ENCODE results near the gene GAS1.

The GAS1 gene

GRCh38 chr9:86918556-86918955, 28.8 kb downstream of the GAS1 start:
- Histone ChIP-seq H3K27ac (replicated peaks; ENCODE audit: low read length) (no peak overlapping the region), H3K36me3 (replicated peaks in 1 of 2; ENCODE audit: control insufficient read depth in 2 of 2, insufficient read depth in 2 of 2, low read length in 2 of 2) (no peaks in the 10 kb centered on the region), H3K27me3 (ENCODE audit: control insufficient read depth in 3 of 3, insufficient read depth in 3 of 3, low read depth in 1 of 3, low read length in 3 of 3) (no peaks in the 10 kb centered on the region), H3K4me1 (ENCODE audit: control insufficient read depth in 2 of 2, insufficient read depth in 1 of 2, low read depth in 1 of 2, low read length in 2 of 2) (peaks cover 0 to 6% of the 10 kb centered on the region in 2 donors), H4K91ac (ENCODE audit: low read depth, low read length, poor library complexity) (no peak overlapping the region), H3K18ac (ENCODE audit: low read length) (no peak overlapping the region), H3K4ac (ENCODE audit: low read length) (no peak overlapping the region), H3K23ac (ENCODE audit: low read depth, low read length, poor library complexity) (no peak overlapping the region), H3K9me3 (replicated peaks in 1 of 2; ENCODE audit: control insufficient read depth in 2 of 2, insufficient read depth in 1 of 2, low read depth in 1 of 2, low read length in 2 of 2) (no peaks in the 10 kb centered on the region), H3K4me2 (ENCODE audit: insufficient read depth, low read length, poor library complexity, severe bottlenecking) (no peak overlapping the region), H2AK5ac (ENCODE audit: low read depth, low read length) (no peak overlapping the region), H2AFZ (ENCODE audit: low read length) (no peak overlapping the region), H2BK15ac (ENCODE audit: low read length) (no peak overlapping the region), H4K8ac (ENCODE audit: low read depth, low read length) (no peak overlapping the region), H3K79me1 (ENCODE audit: low read depth, low read length) (no peaks in the 10 kb centered on the region), H3K4me3 (ENCODE audit: low read length in 2 of 2) (no peak overlapping the region), H2BK5ac (ENCODE audit: low read length) (no peak overlapping the region), H2BK120ac (ENCODE audit: low read depth, low read length) (no peak overlapping the region), H3K14ac (ENCODE audit: low read length) (no peak overlapping the region), H3K9ac (ENCODE audit: low read depth, low read length, poor library complexity) (no peak overlapping the region), H2BK12ac (ENCODE audit: low read length) (no peak overlapping the region)
- DNase-seq (ENCODE audit: low spot score) = no peak
- no CpG with 5 or more reads among the region's 3 CpGs for WGBS, 2 donors (ENCODE audit: extremely low coverage in 2 of 2, insufficient read length in 2 of 2, insufficient replicate concordance in 1 of 2)

- no peak overlapping the region for H2AFZ ChIP-seq (ENCODE audit: low read length)
- H3K23ac ChIP-seq (ENCODE audit: low read depth, low read length, poor library complexity) = no peak overlapping the region
- H4K8ac ChIP-seq (ENCODE audit: low read depth, low read length) = no peak overlapping the region
- no peak overlapping the region for H2BK120ac ChIP-seq (ENCODE audit: low read depth, low read length)
- H3K9me3 ChIP-seq (replicated peaks in 1 of 2; ENCODE audit: control insufficient read depth in 2 of 2, insufficient read depth in 1 of 2, low read depth in 1 of 2, low read length in 2 of 2) = peaks cover 0 to 6% of the 10 kb centered on the region in 2 donors
- H2BK5ac ChIP-seq (ENCODE audit: low read length) = no peak overlapping the region
- no peak overlapping the region for H3K18ac ChIP-seq (ENCODE audit: low read length)
- no peak overlapping the region for H3K9ac ChIP-seq (ENCODE audit: low read depth, low read length, poor library complexity)
- no peaks in the 10 kb centered on the region for H3K27me3 ChIP-seq (ENCODE audit: control insufficient read depth in 3 of 3, insufficient read depth in 3 of 3, low read depth in 1 of 3, low read length in 3 of 3)
- DNase-seq (ENCODE audit: low spot score) = no peak
- H3K4me3 ChIP-seq (ENCODE audit: low read length in 2 of 2) = no peak overlapping the region
- no peak overlapping the region for H2AK5ac ChIP-seq (ENCODE audit: low read depth, low read length)
- H3K79me1 ChIP-seq (ENCODE audit: low read depth, low read length) = no peaks in the 10 kb centered on the region
- no peak overlapping the region for H2BK15ac ChIP-seq (ENCODE audit: low read length)
- no CpG with 5 or more reads among the region's 3 CpGs for WGBS, 2 donors (ENCODE audit: extremely low coverage in 2 of 2, insufficient read length in 2 of 2, insufficient replicate concordance in 1 of 2)
- no peaks in the 10 kb centered on the region for H3K4me1 ChIP-seq (ENCODE audit: control insufficient read depth in 2 of 2, insufficient read depth in 1 of 2, low read depth in 1 of 2, low read length in 2 of 2)
- no peak overlapping the region for H3K27ac ChIP-seq (replicated peaks; ENCODE audit: low read length)
- H3K14ac ChIP-seq (ENCODE audit: low read length) = no peak overlapping the region
- H3K4ac ChIP-seq (ENCODE audit: low read length) = no peak overlapping the region
- no peak overlapping the region for H2BK12ac ChIP-seq (ENCODE audit: low read length)
- no peak overlapping the region for H4K91ac ChIP-seq (ENCODE audit: low read depth, low read length, poor library complexity)
- H3K4me2 ChIP-seq (ENCODE audit: insufficient read depth, low read length, poor library complexity, severe bottlenecking) = no peak overlapping the region
- no peaks in the 10 kb centered on the region for H3K36me3 ChIP-seq (replicated peaks in 1 of 2; ENCODE audit: control insufficient read depth in 2 of 2, insufficient read depth in 2 of 2, low read length in 2 of 2)
These were observed 35.1 kb downstream of the GAS1 start for GRCh38 chr9:86912210-86912609.

GRCh38 chr9:86909388-86909787, 37.9 kb downstream of the GAS1 start:
- Histone ChIP-seq H3K9me3 (replicated peaks in 1 of 2; ENCODE audit: control insufficient read depth in 2 of 2, insufficient read depth in 1 of 2, low read depth in 1 of 2, low read length in 2 of 2) (peaks cover 0 to 12% of the 10 kb centered on the region in 2 donors), H2BK15ac (ENCODE audit: low read length) (no peak overlapping the region), H3K4ac (ENCODE audit: low read length) (no peak overlapping the region), H3K4me3 (ENCODE audit: low read length in 2 of 2) (no peak overlapping the region), H3K18ac (ENCODE audit: low read length) (no peak overlapping the region), H3K27ac (replicated peaks; ENCODE audit: low read length) (no peak overlapping the region), H2BK12ac (ENCODE audit: low read length) (no peak overlapping the region), H2BK5ac (ENCODE audit: low read length) (no peak overlapping the region), H3K36me3 (replicated peaks in 1 of 2; ENCODE audit: control insufficient read depth in 2 of 2, insufficient read depth in 2 of 2, low read length in 2 of 2) (no peaks in the 10 kb centered on the region), H4K91ac (ENCODE audit: low read depth, low read length, poor library complexity) (no peak overlapping the region), H3K4me2 (ENCODE audit: insufficient read depth, low read length, poor library complexity, severe bottlenecking) (no peak overlapping the region), H3K4me1 (ENCODE audit: control insufficient read depth in 2 of 2, insufficient read depth in 1 of 2, low read depth in 1 of 2, low read length in 2 of 2) (no peaks in the 10 kb centered on the region), H2AFZ (ENCODE audit: low read length) (no peak overlapping the region), H2AK5ac (ENCODE audit: low read depth, low read length) (no peak overlapping the region), H4K8ac (ENCODE audit: low read depth, low read length) (no peak overlapping the region), H3K14ac (ENCODE audit: low read length) (no peak overlapping the region), H3K9ac (ENCODE audit: low read depth, low read length, poor library complexity) (no peak overlapping the region), H3K23ac (ENCODE audit: low read depth, low read length, poor library complexity) (no peak overlapping the region), H3K79me1 (ENCODE audit: low read depth, low read length) (no peaks in the 10 kb centered on the region), H2BK120ac (ENCODE audit: low read depth, low read length) (no peak overlapping the region), H3K27me3 (ENCODE audit: control insufficient read depth in 3 of 3, insufficient read depth in 3 of 3, low read depth in 1 of 3, low read length in 3 of 3) (peaks cover 0 to 9% (median 0%) of the 10 kb centered on the region in 3 experiments)
- no CpG with 5 or more reads among the region's 2 CpGs for WGBS, 2 donors (ENCODE audit: extremely low coverage in 2 of 2, insufficient read length in 2 of 2, insufficient replicate concordance in 1 of 2)
- DNase-seq (ENCODE audit: low spot score) = no peak

DNA sequence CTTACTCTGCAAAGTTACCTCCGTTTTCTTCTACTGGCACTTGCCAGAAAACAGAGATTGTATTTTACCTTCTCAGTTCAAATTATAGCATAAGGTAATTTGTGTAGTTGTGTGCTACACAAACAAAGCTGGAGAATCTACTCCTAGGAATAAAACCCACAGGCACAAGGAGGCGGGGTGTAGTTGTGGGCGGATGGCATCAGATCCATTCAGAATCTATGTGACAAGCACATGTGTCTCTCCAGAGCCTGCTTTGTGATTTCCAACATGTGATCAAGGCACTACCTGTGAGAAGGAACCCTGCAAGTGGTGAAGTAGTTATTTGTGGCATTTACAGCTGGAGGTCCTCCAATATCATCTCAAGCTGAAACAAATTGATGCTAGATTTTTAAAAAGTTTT, 39.0 kb downstream of the GAS1 start:
- H3K14ac ChIP-seq (ENCODE audit: low read length) = no peak overlapping the region
- no peak overlapping the region for H2BK15ac ChIP-seq (ENCODE audit: low read length)
- no peak overlapping the region for H2BK5ac ChIP-seq (ENCODE audit: low read length)
- H3K27ac ChIP-seq (replicated peaks; ENCODE audit: low read length) = no peak overlapping the region
- H4K8ac ChIP-seq (ENCODE audit: low read depth, low read length) = no peak overlapping the region
- H3K23ac ChIP-seq (ENCODE audit: low read depth, low read length, poor library complexity) = no peak overlapping the region
- H2BK12ac ChIP-seq (ENCODE audit: low read length) = no peak overlapping the region
- no peak overlapping the region for H2AFZ ChIP-seq (ENCODE audit: low read length)
- H3K36me3 ChIP-seq (replicated peaks in 1 of 2; ENCODE audit: control insufficient read depth in 2 of 2, insufficient read depth in 2 of 2, low read length in 2 of 2) = no peaks in the 10 kb centered on the region
- peaks cover 5 to 6% of the 10 kb centered on the region in 2 donors for H3K4me1 ChIP-seq (ENCODE audit: control insufficient read depth in 2 of 2, insufficient read depth in 1 of 2, low read depth in 1 of 2, low read length in 2 of 2)
- no peak overlapping the region for H3K4me2 ChIP-seq (ENCODE audit: insufficient read depth, low read length, poor library complexity, severe bottlenecking)
- H3K18ac ChIP-seq (ENCODE audit: low read length) = no peak overlapping the region
- peaks cover 0 to 14% (median 0%) of the 10 kb centered on the region in 3 experiments for H3K27me3 ChIP-seq (ENCODE audit: control insufficient read depth in 3 of 3, insufficient read depth in 3 of 3, low read depth in 1 of 3, low read length in 3 of 3)
- H3K4ac ChIP-seq (ENCODE audit: low read length) = no peak overlapping the region
- H3K9ac ChIP-seq (ENCODE audit: low read depth, low read length, poor library complexity) = no peak overlapping the region
- no CpG with 5 or more reads among the region's 3 CpGs for WGBS, 2 donors (ENCODE audit: extremely low coverage in 2 of 2, insufficient read length in 2 of 2, insufficient replicate concordance in 1 of 2)
- peaks cover 0 to 12% of the 10 kb centered on the region in 2 donors for H3K9me3 ChIP-seq (replicated peaks in 1 of 2; ENCODE audit: control insufficient read depth in 2 of 2, insufficient read depth in 1 of 2, low read depth in 1 of 2, low read length in 2 of 2)
- no peak overlapping the region for H2BK120ac ChIP-seq (ENCODE audit: low read depth, low read length)
- no peak overlapping the region for H3K4me3 ChIP-seq (ENCODE audit: low read length in 2 of 2)
- DNase-seq (ENCODE audit: low spot score) = no peak
- H3K79me1 ChIP-seq (ENCODE audit: low read depth, low read length) = no peaks in the 10 kb centered on the region
- no peak overlapping the region for H2AK5ac ChIP-seq (ENCODE audit: low read depth, low read length)
- no peak overlapping the region for H4K91ac ChIP-seq (ENCODE audit: low read depth, low read length, poor library complexity)
